GM12801 (cell line): ENCODE results near the gene TCERG1.

Source experiments
- CTCF ChIP-seq: IDR thresholded peaks from one replicate; pipeline ENCODE4 v1.5.1; 2011; ENCODE audit warnings: control low read depth; ENCODE audit not compliant: insufficient read length; ENCODE audit errors: extremely low read depth

Gene TCERG1

GRCh38 chr5:146475906-146476305 lies 28.8 kb downstream of the TCERG1 start:
- no peak for TF ChIP-seq CTCF

GRCh38 chr5:146482775-146483174 lies 35.6 kb downstream of the TCERG1 start:
- no peak for TF ChIP-seq CTCF

GRCh38 chr5:146484714-146485391 lies 37.7 kb downstream of the TCERG1 start:
- no peak for TF ChIP-seq CTCF

GRCh38 chr5:146490089-146490843 lies 43.1 kb downstream of the TCERG1 start:
- TF ChIP-seq CTCF = no peak

DNA sequence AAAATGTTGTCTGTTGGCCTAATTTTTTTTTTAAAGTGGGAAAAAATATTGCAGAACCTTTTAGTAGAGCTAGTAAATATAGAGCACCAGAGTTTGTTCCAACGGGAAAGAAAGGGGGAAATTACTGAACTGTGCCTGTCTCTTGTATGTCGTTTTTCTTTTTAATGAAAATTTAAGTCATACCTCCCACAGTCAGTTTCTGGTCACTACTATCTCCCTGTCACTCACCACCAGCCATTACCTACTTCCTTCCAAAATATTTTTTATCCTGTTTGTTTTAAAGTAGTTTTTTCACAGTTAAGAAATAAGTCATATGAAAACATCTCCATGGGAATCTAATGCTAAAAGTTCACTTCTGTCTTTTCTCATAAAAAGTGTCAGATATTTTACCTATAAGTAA lies 47.5 kb downstream of the TCERG1 start:
- no peak for TF ChIP-seq CTCF

DNA sequence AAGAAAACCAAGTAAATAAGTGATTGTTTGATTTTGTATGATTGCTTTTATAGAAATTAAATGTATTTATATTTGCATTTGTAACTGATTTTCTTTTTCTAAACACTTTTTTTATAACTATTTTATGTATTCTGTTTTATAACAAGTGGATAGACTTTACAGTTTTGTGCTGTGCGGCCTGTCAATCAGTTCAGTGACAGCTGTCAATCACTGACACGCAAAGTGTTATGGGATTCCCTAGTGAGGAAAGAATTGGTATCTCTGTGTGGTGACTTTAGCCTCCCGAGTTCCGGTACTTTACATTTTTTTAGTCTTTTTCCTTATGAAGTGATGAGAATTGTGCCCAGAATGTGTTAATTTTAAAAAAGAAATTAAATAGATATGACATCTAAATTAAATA lies 52.5 kb downstream of the TCERG1 start:
- TF ChIP-seq CTCF = no peak

GRCh38 chr5:146507428-146507827 lies 60.3 kb downstream of the TCERG1 start:
- TF ChIP-seq CTCF = no peak
